NCI-H1105 (cell line): Measurements from ENCODE around the gene CAD.
A peak's percentile ranks its signal among the peaks of the same experiment; 100 is the strongest.

Experiments used
- DNase-seq: peaks from one replicate; lab custom pipeline; 2025; lab: John Stamatoyannopoulos, UW

The CAD gene

DNA sequence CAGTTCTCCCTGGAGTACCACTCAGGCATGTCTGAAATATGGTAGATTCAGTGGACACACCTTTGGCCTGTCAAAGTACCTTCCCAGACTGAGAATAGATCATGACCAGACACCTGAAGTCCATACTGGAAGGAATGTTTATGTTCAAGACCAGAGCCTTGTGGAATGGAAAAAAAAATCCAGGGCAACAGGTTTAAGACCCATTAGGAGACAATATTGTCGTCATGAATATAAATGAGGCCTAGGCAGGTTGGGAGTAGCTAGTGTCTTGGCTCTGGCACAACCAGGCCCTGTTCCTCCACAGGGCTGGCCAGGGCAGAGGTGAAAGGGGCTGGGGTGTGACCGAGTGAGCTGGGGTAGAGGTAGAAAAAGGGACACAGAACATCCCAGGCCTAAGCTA lies 18.5 kb upstream of the CAD start:
- no peak for DNase-seq

DNA sequence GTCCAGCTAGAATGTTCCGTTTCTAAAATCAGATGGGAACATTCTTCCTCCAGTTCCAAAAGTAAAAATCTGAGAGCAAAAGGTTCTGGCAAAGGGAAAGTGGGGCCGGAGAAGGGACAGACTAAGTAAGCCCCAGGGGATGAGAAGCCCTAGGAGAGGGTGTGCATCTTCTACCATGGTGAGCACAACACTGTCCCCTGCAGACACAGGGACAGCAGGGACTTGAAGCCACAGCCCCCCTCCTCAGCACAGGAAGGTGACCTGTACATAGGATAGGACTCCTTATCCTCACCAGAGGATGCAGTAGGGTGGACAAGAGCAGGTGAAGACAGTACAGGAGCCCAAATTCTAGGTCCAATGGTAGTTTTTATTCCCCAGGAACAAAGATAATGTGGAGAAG lies 17.9 kb upstream of the CAD start:
- no peak for DNase-seq

DNA sequence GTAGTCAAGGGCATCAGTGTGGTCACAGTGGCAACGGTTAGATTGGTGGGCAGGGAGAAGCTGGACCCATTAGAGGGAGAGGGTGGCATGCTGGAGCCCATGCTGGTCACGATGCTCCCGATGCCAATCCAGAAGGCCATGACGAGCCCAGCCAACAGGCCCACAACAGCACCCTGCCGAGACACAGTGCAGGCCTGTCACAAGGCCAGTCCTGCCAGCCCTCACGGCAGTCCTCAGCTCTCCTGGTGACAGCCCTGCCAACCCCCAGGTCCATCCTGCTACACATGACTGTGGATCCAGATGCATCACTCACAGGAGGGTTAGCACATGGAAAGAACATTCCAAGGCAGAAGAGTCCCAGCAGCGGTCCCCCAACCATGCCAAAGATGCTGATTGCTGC lies 15.5 kb upstream of the CAD start:
- no peak for DNase-seq

DNA sequence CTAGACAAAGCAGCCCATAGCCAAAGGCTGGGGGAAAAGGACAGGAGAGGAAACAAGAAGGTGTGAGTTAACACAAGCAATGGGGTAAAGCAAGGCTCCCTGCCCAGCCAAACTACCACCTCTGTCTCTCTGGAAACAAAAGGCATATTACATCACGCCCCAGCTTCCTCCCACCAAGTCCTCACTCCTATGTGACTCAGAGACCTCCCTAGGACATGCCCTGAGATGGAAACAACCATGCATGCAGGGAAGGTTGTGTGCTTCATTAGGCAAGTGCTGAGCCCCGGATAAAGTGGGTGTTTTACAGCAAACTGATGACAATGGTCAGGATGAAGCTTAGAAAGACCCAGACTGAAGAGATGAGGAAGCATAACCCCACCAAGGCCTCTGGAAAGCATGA lies 14.3 kb upstream of the CAD start:
- no peak for DNase-seq

DNA sequence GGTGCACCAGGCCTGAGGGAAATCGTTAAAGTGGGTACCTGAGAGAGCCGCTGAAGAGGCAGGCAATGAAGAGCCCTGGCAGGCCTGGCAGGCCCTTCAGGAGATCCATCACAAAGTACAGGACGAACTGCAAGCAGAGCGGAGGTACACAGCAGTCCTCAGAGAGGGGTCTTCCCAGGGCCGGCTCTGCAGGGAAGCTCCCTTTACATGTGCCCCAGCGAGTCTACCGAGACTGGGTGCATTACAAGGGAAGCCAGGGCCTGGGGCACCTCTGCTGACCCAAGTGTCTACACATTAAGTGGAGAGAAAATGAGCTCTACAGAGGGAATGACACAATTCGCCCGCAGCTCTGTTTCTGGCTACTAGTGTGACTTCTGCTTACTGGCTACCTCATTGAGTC lies 13.4 kb upstream of the CAD start:
- no peak for DNase-seq

DNA sequence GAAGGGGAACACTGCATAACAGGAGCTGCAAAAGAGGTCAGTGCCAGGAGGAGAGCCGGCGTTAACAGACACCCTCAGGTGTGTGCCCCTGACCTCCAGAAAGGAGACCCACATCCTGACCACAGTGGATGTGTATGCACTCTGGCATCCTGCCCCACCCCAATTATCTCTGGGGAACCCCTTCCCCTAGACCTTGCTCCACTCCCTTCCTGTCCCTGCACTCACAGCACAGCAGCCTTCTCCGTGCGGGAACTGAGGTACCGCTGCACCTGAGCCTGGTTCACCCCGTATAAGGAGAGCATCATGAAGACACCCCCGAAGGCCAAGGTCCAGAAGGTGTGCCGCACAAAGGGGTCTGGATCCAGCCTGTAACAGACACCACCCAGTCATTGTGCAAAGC lies 12.6 kb upstream of the CAD start:
- no peak for DNase-seq

DNA sequence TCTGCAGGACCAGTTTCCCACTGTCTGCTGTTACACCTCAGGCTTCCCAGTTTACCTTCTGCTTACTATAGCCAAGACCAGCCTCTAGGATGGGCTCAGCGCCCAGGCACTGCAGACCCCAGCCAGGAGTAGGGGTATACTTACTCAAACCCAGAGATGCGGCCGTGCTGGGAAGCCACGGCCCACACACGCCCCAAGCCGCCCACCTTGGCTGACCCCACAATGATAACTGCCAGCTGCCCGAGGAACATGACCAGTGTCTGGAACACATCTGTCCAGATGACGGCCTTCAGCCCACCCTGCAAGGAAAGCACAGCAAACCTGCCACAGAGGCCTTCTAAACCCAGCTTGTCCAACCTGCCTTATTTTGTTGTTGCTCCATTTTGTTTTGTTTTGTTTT lies 12.0 kb upstream of the CAD start:
- no peak for DNase-seq

DNA sequence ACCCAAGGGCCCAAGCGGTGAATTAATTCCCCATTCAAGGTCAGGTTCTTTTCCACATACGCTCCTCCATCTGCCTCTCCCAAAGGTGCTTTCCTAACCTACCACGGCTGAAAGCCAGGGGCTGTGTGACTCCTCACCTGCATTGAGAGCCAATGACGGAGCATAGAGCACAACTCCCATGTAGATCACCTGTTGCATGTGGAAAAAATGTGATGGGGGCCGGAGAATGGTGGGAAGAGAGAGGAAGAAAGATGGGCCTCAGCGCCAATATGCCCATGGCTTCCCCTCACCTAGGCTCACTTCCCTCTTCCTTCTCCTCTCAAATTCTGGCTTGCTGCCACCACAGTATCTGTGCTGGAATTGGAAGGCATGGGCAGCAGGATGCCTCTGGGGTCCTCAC lies 10.8 kb upstream of the CAD start:
- no peak for DNase-seq

DNA sequence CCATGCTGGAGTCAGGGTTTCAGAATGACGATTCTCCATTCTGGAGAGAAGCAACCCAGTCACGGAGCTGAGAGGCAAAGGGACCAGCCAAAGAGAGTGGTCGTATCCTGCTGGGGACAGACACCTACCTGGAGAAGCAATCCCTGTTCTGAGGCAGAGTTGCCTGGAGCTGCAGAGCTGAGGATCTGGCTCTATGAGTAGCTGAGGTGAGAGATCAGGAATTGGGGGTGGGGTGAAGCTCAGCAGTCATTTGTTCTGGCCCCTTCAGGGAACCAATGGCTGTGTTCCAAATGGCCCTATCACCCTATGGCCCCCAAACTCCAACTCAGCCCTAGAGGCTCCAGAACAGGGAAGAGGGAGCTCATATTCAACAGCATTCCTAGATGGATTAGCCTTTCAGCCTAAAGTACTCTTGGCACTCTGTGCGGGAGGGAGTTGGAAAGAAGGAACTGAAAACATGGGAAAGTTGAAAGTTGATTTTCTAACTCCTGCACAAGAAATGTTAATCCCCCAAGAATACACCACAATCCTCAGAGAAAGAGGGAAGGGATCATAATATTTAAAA lies 8.6 kb upstream of the CAD start:
- no peak for DNase-seq

DNA sequence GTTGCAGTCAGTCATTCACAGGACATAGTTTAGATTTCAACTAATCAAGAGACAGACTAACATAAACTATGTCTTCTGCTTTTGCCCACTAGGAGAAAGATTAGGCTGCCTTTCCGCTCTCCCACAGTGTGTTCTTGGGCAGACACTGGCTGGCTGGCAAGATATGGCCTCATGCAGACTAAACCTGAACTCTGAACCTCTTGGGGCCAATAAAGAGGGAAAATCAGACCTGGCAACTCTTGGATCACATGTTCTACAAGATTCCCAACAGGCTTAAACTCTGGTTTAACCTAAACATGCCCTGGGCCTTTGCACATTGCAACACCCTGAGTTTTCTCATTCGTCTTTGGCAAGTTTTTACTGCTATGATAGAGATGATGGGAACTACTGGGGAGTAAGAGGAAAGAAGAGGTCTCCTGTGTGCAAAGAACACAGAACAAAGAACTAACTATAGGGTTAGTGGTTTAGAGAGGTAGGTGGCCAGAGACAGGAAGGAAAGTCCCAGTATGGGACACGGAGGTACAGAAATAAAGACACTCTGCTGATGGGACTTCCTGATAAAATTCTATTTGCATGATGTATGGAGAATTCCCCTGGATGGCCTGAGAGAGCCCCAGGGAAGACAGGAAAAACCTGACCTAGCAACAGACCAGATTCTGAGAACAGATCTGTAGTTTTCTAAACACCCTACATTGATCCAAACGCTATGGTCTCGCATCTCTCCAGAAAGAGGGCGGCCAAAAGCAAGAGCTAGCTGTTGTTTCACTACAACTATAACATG lies 7.4 kb upstream of the CAD start:
- DNase-seq, result no peak

DNA sequence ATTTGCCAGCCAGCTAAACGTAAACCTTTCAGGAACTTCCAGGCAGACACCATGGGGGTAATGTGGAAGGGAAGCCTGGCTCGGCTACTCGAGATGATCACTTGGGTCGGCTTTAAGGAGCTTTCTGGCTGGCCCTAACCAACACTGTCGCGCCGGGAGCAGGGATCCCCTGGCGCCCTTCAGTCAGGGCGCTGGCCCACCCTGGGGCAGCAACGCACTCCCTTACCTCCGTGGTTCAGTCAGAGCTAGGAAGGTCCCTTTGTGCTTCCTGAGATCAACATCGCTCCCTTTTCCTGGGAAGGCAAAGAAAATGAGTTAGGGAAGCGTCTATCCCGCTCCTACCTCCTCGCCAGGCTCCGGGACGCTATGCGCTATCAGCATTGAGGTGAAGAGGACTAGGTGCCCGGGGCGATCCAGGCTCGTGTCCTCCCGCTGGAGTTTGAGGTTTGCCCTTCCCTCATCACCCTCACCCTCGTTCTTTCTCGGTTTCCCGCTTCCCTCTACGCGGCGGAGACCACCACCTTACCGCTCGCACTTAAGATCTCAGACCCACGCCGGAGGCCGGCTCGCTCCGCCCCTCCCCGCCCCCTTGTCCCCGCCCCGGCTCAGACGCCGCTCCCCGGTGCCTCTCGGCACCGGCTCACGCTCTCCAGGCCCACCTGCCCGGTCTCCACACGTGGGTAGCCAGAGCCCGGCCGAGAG lies 5.8 kb upstream of the CAD start:
- no peak for DNase-seq

DNA sequence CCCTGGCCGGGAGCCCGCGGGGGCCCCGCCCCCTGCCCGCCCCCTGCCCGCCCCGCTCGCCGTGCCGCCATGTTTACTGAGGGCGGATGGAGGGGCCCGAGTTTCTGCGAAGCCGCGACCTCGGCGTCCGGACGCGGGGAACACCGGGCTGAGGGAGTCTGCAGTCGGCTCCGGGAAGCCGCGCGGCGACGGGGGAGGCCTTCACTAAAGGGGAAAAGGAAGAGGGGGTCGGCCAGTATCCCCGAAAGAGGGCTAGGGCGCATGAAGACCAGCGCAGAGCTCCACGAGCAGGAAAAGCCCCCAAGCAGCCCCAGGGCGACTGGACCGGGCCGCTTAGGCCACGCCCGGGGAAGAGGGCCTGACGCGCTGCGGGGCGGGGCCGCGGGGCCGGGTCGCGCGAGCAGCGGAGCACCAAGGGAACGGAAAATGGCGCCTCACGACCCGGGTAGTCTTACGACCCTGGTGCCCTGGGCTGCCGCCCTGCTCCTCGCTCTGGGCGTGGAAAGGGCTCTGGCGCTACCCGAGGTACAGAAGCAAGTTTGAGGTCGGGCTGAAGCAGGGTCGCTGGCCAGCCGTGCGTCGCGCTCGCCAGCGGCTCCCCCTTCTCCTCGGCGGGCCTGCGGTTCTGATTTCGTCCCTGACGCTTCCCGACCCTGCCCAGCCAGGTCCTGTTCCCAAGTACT lies 5.1 kb upstream of the CAD start, which contains the start of the genes ATRAID and SLC5A6:
Gene ATRAID, plus strand, starts transcription at position 99 of the 683 bp plus-strand sequence. Its CDS starts 328 bp downstream, at position 427.
Gene SLC5A6, minus strand, starts transcription at position 326 of the 683 bp plus-strand sequence. CDS start 4,618 bp downstream, outside the sequence.
- peak; percentile 71 for DNase-seq

DNA sequence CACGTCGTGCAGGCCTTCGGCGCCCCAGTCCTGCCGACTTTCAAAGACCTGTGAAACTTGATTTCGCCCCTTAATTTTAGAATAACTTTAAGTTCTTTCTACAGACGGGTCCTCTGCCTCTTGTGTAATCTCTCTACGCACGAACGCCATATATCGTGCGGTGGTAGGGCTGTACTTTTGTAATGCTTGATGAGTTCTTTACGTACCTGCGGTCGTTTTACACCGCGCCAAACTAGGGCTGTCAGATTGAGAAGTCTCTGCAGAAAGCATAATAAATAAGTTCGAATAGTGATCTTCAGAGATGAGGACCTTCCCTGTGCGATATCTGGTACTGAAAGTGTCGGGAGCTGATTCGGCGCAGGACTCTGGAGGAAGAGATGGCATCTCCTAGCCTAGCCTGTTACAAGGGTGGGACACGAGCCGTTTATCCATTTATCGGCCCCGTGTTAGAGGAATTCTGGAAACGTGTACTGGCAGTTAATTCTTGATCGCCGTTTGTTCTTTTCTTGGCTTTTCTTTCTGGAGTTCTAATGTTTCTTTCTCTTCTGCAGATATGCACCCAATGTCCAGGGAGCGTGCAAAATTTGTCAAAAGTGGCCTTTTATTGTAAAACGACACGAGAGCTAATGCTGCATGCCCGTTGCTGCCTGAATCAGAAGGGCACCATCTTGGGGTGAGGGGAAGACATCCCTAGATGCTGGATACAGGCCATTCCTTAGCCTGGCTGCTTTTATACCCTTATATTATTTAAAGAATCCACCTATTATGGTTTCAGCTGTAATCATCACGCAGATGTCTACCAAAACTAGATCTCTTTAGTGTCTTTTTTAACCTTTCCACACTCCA lies 4.3 kb upstream of the CAD start:
- no peak for DNase-seq

DNA sequence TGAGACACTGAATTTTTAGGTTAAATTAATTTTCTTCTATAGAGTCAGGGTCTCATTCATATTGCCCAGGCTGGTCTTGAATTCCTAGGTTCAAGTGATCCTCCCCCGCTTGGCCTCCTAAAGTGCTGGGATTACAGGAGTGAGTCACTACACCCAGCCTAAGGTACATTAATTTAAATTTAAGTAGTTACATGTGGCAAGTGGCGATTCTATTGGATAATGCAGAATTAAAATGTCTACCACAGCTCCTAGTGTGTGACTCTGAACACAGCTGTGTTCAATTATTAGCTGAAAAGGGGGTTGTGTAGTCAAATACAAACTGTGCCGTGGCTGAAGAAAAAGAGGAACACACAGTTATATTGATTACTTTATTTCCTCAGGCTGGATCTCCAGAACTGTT lies 2.2 kb upstream of the CAD start:
- no peak for DNase-seq

DNA sequence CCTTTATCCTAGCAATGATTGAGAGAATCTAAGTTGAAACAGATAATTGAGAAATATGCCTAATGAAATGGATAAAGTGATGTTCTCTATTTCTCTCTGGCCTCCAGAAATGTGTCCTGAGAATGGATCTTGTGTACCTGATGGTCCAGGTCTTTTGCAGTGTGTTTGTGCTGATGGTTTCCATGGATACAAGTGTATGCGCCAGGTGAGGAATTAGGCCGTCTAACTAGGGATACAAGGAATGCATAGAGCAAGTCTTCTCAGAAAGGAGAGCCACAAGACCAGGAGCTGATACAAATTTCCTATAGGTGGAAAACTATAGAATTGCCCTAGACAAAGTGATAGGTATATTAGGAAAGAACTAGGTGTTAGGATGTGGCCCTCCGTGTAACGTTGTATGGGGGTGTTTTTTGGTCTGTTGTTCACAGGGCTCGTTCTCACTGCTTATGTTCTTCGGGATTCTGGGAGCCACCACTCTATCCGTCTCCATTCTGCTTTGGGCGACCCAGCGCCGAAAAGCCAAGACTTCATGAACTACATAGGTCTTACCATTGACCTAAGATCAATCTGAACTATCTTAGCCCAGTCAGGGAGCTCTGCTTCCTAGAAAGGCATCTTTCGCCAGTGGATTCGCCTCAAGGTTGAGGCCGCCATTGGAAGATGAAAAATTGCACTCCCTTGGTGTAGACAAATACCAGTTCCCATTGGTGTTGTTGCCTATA lies 592 bp upstream of the CAD start:
- DNase-seq, result no peak

DNA sequence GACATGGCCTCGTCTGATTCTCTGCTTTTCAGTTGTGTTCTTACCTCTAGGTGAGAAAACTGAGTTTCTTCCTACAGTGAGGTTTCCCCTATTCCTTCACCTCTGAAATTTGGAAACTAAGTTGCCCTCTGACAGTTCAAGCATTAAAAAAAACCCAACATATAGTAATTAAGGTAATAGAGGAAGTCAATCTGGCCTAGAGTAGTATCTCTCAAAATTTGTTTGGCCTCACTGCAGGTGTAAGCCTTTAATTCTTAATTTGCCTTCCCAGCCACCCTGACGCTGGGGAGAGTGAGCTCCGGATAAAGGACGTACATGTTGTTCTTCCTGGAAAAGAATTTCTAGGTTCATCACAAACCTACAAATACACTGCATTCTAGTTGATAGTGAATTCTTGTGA lies 1.4 kb downstream of the CAD start:
- no peak for DNase-seq

DNA sequence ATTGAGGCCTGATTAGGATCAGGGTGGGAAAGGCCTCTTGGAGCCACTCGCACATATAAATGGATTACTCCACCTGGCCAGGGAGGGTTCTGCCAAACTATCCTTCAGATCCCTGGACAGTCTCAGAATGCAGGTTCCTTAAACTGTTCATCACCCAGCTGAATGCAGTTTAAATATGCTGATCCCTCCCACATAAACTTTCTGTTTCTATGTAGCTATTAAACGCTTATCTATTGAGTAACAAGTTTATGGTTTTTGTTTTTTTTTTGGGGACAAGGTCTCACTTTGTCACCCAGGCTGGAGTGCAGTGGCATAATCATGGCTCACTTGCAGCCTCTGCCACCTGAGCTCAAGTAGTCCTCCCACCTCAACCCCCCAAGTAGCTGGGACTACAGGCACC lies 1.9 kb downstream of the CAD start:
- DNase-seq, result no peak

DNA sequence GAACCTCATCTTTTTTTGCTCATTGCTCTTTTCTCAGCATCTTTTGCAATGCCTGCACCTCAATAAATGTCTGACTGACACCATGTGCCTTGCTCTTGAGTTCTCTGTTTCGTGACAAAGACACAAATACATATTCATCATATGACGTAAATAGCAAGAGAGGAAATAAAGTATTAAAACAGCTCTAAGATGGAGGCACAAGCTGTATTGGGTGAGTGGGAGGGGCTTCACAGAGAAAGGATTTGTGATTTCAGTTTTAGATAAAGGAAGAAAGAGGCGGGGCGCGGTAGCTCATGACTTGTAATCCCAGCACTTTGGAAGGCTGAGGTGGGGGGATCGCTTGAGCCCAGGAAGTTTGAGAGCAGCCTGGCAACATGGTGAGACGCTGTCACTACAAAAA lies 2.9 kb downstream of the CAD start:
- DNase-seq, result no peak

DNA sequence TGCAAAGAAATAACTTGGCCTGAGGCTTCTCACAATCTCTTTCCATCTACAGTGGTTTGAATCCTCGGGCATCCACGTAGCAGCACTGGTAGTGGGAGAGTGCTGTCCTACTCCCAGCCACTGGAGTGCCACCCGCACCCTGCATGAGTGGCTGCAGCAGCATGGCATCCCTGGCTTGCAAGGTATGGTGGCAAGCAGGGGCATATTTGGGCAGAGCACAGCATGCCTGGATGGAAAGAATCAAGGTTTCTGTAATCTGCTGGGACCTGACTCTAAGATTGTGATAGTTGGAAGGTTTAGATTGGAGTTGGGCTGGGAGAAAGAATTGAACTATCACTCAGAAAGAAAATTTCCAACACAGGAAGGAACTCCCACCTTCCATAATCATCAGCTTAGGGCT lies 4.0 kb downstream of the CAD start:
- DNase-seq, result no peak

DNA sequence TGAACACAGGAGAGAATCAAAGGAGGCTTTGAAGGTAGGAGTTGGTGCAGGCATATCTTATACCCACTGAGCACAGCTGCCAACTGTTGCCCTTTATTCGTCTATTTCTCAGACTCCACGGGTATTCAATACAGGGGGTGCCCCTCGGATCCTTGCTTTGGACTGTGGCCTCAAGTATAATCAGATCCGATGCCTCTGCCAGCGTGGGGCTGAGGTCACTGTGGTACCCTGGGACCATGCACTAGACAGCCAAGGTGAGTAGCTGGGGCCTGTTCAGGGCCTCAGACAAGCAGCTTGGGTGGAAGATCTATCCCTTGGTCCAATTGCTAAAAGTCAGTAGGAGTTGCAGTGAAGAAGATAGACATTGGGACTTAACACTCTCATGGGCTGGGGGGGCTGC lies 5.2 kb downstream of the CAD start:
- no peak for DNase-seq

DNA sequence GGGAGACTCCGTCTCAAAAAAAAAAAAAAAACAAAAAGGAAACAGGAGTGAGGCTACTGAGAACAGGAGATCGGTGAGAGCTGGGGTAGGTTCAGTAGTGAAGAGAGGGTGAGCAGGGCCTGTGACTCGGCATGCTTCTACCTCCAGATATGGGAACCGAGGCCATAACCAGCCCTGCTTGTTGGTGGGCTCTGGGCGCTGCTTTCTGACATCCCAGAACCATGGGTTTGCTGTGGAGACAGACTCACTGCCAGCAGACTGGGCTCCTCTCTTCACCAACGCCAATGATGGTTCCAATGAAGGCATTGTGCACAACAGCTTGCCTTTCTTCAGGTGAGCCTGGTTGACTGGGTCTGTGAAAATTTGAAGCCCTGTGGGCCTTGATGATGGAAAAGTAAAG lies 6.2 kb downstream of the CAD start:
- no peak for DNase-seq
